ENCODE results near the gene SAMHD1. TPM values are rescaled to one million over a fixed set of nuclear protein-coding genes. Genes with fewer than 3 reads are reported as not detected.

SAMHD1 gene
- total and polyA plus RNA-seq, 4 donors, result 42.0 to 125 (median 45.2) TPM

GRCh38 chr20:36893801-36894200, 57.7 kb downstream of the SAMHD1 start:
- H3K4me3 ChIP-seq (ENCODE audit: low read depth, low read length), result no peak overlapping the region
- peaks cover 22% of the 10 kb centered on the region for H3K36me3 ChIP-seq (ENCODE audit: control insufficient read depth, insufficient read depth, low read length)
- H3K4me1 ChIP-seq (ENCODE audit: control insufficient read depth, insufficient read depth, low read length), result no peaks in the 10 kb centered on the region
- H3K27me3 ChIP-seq (ENCODE audit: control insufficient read depth, insufficient read depth, low read length), result no peaks in the 10 kb centered on the region
- no peaks in the 10 kb centered on the region for H3K9me3 ChIP-seq (ENCODE audit: control insufficient read depth, insufficient read depth, low read length)
- H3K27ac ChIP-seq (ENCODE audit: low read depth, low read length), result no peak overlapping the region
- WGBS (ENCODE audit: insufficient coverage), result 100% methylated on average over 1 of the region's 3 CpGs
- no peak for DNase-seq (ENCODE audit: low read depth in 4 of 6, low spot score in 6 of 6)

- Histone ChIP-seq H3K27me3 (ENCODE audit: control insufficient read depth, insufficient read depth, low read length) (no peaks in the 10 kb centered on the region), H3K36me3 (ENCODE audit: control insufficient read depth, insufficient read depth, low read length) (peaks cover 16% of the 10 kb centered on the region), H3K4me3 (ENCODE audit: low read depth, low read length) (no peak overlapping the region), H3K9me3 (ENCODE audit: control insufficient read depth, insufficient read depth, low read length) (no peaks in the 10 kb centered on the region), H3K27ac (ENCODE audit: low read depth, low read length) (no peak overlapping the region), H3K4me1 (ENCODE audit: control insufficient read depth, insufficient read depth, low read length) (peaks cover 9% of the 10 kb centered on the region)
- 88% methylated on average over 3 of the region's 4 CpGs for WGBS (ENCODE audit: insufficient coverage)
- DNase-seq (ENCODE audit: low read depth in 4 of 6, low spot score in 6 of 6), result no peak
These were observed 60.3 kb downstream of the SAMHD1 start for GRCh38 chr20:36891211-36891610.

GRCh38 chr20:36890586-36890985, 60.9 kb downstream of the SAMHD1 start:
- whole genome bisulfite sequencing (ENCODE audit: insufficient coverage), result 87% methylated on average over 4 of the region's 9 CpGs
- Histone ChIP-seq H3K27me3 (ENCODE audit: control insufficient read depth, insufficient read depth, low read length) (no peaks in the 10 kb centered on the region), H3K27ac (ENCODE audit: low read depth, low read length) (no peak overlapping the region), H3K36me3 (ENCODE audit: control insufficient read depth, insufficient read depth, low read length) (peaks cover 16% of the 10 kb centered on the region), H3K4me3 (ENCODE audit: low read depth, low read length) (no peak overlapping the region), H3K9me3 (ENCODE audit: control insufficient read depth, insufficient read depth, low read length) (no peaks in the 10 kb centered on the region), H3K4me1 (ENCODE audit: control insufficient read depth, insufficient read depth, low read length) (peaks cover 9% of the 10 kb centered on the region)
- no peak for DNase-seq (ENCODE audit: low read depth in 4 of 6, low spot score in 6 of 6)

GRCh38 chr20:36888880-36889516, 62.5 kb downstream of the SAMHD1 start:
- Histone ChIP-seq H3K4me1 (ENCODE audit: control insufficient read depth, insufficient read depth, low read length) (peaks cover 9% of the 10 kb centered on the region), H3K9me3 (ENCODE audit: control insufficient read depth, insufficient read depth, low read length) (no peaks in the 10 kb centered on the region), H3K4me3 (ENCODE audit: low read depth, low read length) (no peak overlapping the region), H3K27ac (ENCODE audit: low read depth, low read length) (no peak overlapping the region), H3K36me3 (ENCODE audit: control insufficient read depth, insufficient read depth, low read length) (peaks cover 16% of the 10 kb centered on the region), H3K27me3 (ENCODE audit: control insufficient read depth, insufficient read depth, low read length) (no peaks in the 10 kb centered on the region)
- 85% methylated on average over 11 of the region's 15 CpGs for WGBS (ENCODE audit: insufficient coverage)
- DNase-seq (ENCODE audit: low read depth in 4 of 6, low spot score in 6 of 6), result no peak

DNA sequence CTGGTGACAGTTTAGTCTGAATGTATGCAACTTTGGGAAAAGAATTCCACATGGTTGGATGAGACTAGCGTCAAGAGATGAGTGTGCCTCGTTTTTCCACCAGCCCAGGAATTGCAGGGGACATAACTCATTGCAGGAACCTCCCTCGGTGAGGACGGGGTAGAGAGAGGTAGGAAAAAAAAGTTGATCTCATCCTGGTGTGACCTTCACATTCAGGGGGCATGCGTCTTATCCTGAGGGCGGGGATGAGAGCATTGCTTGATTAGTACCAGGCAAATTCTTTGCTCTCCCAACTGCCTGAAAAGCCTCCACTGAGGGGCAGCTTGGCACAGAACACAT, 63.8 kb downstream of the SAMHD1 start:
- Histone ChIP-seq H3K4me3 (ENCODE audit: low read depth, low read length) (no peak overlapping the region), H3K27ac (ENCODE audit: low read depth, low read length) (no peak overlapping the region), H3K9me3 (ENCODE audit: control insufficient read depth, insufficient read depth, low read length) (no peaks in the 10 kb centered on the region), H3K27me3 (ENCODE audit: control insufficient read depth, insufficient read depth, low read length) (no peaks in the 10 kb centered on the region), H3K36me3 (ENCODE audit: control insufficient read depth, insufficient read depth, low read length) (peaks cover 16% of the 10 kb centered on the region), H3K4me1 (ENCODE audit: control insufficient read depth, insufficient read depth, low read length) (peaks cover 9% of the 10 kb centered on the region)
- 35% methylated on average over 5 of the region's 6 CpGs for WGBS (ENCODE audit: insufficient coverage)
- DNase-seq (ENCODE audit: low read depth in 4 of 6, low spot score in 6 of 6), result no peak

- Histone ChIP-seq H3K36me3 (ENCODE audit: control insufficient read depth, insufficient read depth, low read length) (peaks cover 15% of the 10 kb centered on the region), H3K27ac (ENCODE audit: low read depth, low read length) (no peak overlapping the region), H3K27me3 (ENCODE audit: control insufficient read depth, insufficient read depth, low read length) (no peaks in the 10 kb centered on the region), H3K4me3 (ENCODE audit: low read depth, low read length) (no peak overlapping the region), H3K9me3 (ENCODE audit: control insufficient read depth, insufficient read depth, low read length) (no peaks in the 10 kb centered on the region), H3K4me1 (ENCODE audit: control insufficient read depth, insufficient read depth, low read length) (peaks cover 9% of the 10 kb centered on the region)
- whole genome bisulfite sequencing (ENCODE audit: insufficient coverage), result 26% methylated on average over 14 of the region's 24 CpGs
- peak in 5 of 6 donors; percentile 50 to 92 (median 69) for DNase-seq (ENCODE audit: low read depth in 4 of 6, low spot score in 6 of 6)
These were observed 64.4 kb downstream of the SAMHD1 start for GRCh38 chr20:36886859-36887751.

DNA sequence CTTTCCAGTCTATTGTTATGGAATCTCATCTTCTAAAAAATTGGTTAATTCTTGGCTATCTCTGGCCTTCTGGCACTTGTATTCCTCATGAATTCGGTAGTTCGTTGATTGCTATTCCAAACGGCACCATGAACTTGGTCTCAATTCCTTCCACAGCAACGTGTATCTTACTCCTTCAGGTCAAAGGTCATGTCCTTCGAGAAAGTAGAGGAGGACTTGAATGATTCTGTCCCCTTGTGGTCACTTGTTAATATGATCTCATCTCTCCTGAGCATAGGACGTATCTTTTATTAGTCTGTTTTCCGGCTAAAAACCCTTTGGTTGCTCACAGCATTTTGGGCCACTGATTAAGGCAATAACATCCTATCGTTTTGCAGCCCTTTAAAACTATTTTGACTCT, 66.2 kb downstream of the SAMHD1 start:
- Histone ChIP-seq H3K27ac (ENCODE audit: low read depth, low read length) (no peak overlapping the region), H3K9me3 (ENCODE audit: control insufficient read depth, insufficient read depth, low read length) (no peaks in the 10 kb centered on the region), H3K4me1 (ENCODE audit: control insufficient read depth, insufficient read depth, low read length) (peaks cover 9% of the 10 kb centered on the region), H3K4me3 (ENCODE audit: low read depth, low read length) (no peak overlapping the region), H3K36me3 (ENCODE audit: control insufficient read depth, insufficient read depth, low read length) (peaks cover 6% of the 10 kb centered on the region), H3K27me3 (ENCODE audit: control insufficient read depth, insufficient read depth, low read length) (no peaks in the 10 kb centered on the region)
- DNase-seq (ENCODE audit: low read depth in 4 of 6, low spot score in 6 of 6), result no peak
- 88% methylated on average over 3 of the region's 8 CpGs for WGBS (ENCODE audit: insufficient coverage)

- Histone ChIP-seq H3K27me3 (ENCODE audit: control insufficient read depth, insufficient read depth, low read length) (no peaks in the 10 kb centered on the region), H3K4me3 (ENCODE audit: low read depth, low read length) (no peak overlapping the region), H3K36me3 (ENCODE audit: control insufficient read depth, insufficient read depth, low read length) (peaks cover 2% of the 10 kb centered on the region), H3K9me3 (ENCODE audit: control insufficient read depth, insufficient read depth, low read length) (no peaks in the 10 kb centered on the region), H3K4me1 (ENCODE audit: control insufficient read depth, insufficient read depth, low read length) (peaks cover 9% of the 10 kb centered on the region), H3K27ac (ENCODE audit: low read depth, low read length) (no peak overlapping the region)
- no peak for DNase-seq (ENCODE audit: low read depth in 4 of 6, low spot score in 6 of 6)
- WGBS (ENCODE audit: insufficient coverage), result 97% methylated on average over 4 of the region's 6 CpGs
These were observed 67.5 kb downstream of the SAMHD1 start for GRCh38 chr20:36883977-36884535.

GRCh38 chr20:36881888-36882287, 69.6 kb downstream of the SAMHD1 start:
- Histone ChIP-seq H3K4me1 (ENCODE audit: control insufficient read depth, insufficient read depth, low read length) (peaks cover 2% of the 10 kb centered on the region), H3K36me3 (ENCODE audit: control insufficient read depth, insufficient read depth, low read length) (no peaks in the 10 kb centered on the region), H3K9me3 (ENCODE audit: control insufficient read depth, insufficient read depth, low read length) (no peaks in the 10 kb centered on the region), H3K27ac (ENCODE audit: low read depth, low read length) (no peak overlapping the region), H3K27me3 (ENCODE audit: control insufficient read depth, insufficient read depth, low read length) (no peaks in the 10 kb centered on the region), H3K4me3 (ENCODE audit: low read depth, low read length) (no peak overlapping the region)
- no peak for DNase-seq (ENCODE audit: low read depth in 4 of 6, low spot score in 6 of 6)
- WGBS (ENCODE audit: insufficient coverage), result 74% methylated on average over 3 of the region's 4 CpGs

Data from spinal cord (tissue), 10 donors.